Cardiac fibroblast (primary cell): ENCODE results near the gene PLEKHG4.

Experiments
- DNase-seq, 2 donors: peaks; one replicate each; pipeline versions ENCODE4 v3.0.0 to v3.0.0-alpha.2; 2010; ENCODE audit warnings: low read depth in 2 of 2
- H3K4me3 ChIP-seq, 2 donors: replicated peaks in 1 of 2; 1 replicate in 1 of 2; 2 replicates in 1 of 2; pipeline ENCODE4 v1.5.1; 2011; ENCODE audit warnings: low read depth in 2 of 2, low read length in 2 of 2, mild to moderate bottlenecking in 2 of 2, moderate library complexity in 1 of 2
- CTCF ChIP-seq: IDR thresholded peaks from one replicate; pipeline ENCODE4 v1.5.1; 2011; ENCODE audit warnings: low read depth, mild to moderate bottlenecking, low read length, inconsistent platforms

PLEKHG4 gene

GRCh38 chr16:67242138-67242730, 37.1 kb upstream of the PLEKHG4 start:
- DNase-seq: no peak

GRCh38 chr16:67243481-67243880, 35.9 kb upstream of the PLEKHG4 start:
- TF ChIP-seq CTCF: no peak
- no peak overlapping the region for H3K4me3 ChIP-seq
- no peak for DNase-seq

More at GRCh38 chr16:67242138-67242730, 37.1 kb upstream of the PLEKHG4 start:
- H3K4me3 ChIP-seq: no peak overlapping the region
- no peak for TF ChIP-seq CTCF

- peak; percentile 87 to 98 for DNase-seq
- peak; percentile 3 for TF ChIP-seq CTCF
- H3K4me3 ChIP-seq: peak overlapping the region in 1 of 2 donors; percentile 85
Observed at GRCh38 chr16:67244387-67245185, 34.7 kb upstream of the PLEKHG4 start.

GRCh38 chr16:67245186-67245585, 34.1 kb upstream of the PLEKHG4 start:
- TF ChIP-seq CTCF: no peak
- no peak for DNase-seq
- H3K4me3 ChIP-seq: peak overlapping the region in 1 of 2 donors; percentile 85

GRCh38 chr16:67245674-67246080, 33.7 kb upstream of the PLEKHG4 start:
- H3K4me3 ChIP-seq: peak overlapping the region; percentile 81 to 85
- TF ChIP-seq CTCF: no peak
- no peak for DNase-seq

- TF ChIP-seq CTCF: peak; percentile 41
- peak; percentile 85 to 91 for DNase-seq
Observed at GRCh38 chr16:67246081-67246755, 33.1 kb upstream of the PLEKHG4 start.

More at GRCh38 chr16:67246081-67246755, 33.1 kb upstream of the PLEKHG4 start:
- H3K4me3 ChIP-seq: peak overlapping the region; percentile 81 to 85
